ENCODE results near the gene C3orf18. TPM values are rescaled to one million over a fixed set of nuclear protein-coding genes. Genes with fewer than 3 reads are reported as not detected.

C3orf18 gene
- total RNA-seq, 2 donors from 2014 or later = 5.1 to 6.2 TPM

- Mint-ChIP-seq H3K4me1 (ENCODE audit: low read depth in 2 of 2) (peaks cover 14 to 15% of the 10 kb centered on the region in 2 donors), H3K27ac (no peak overlapping the region), H3K27me3 (no peaks in the 10 kb centered on the region)
These were observed 13.3 kb upstream of the C3orf18 start for GRCh38 chr3:50580683-50581458.

GRCh38 chr3:50577348-50577747 lies 9.8 kb upstream of the C3orf18 start:
- Mint-ChIP-seq H3K27me3 (no peaks in the 10 kb centered on the region), H3K27ac (no peak overlapping the region), H3K4me3 (no peak overlapping the region), H3K36me3 (no peaks in the 10 kb centered on the region), H3K4me1 (ENCODE audit: low read depth in 2 of 2) (peaks cover 36 to 40% of the 10 kb centered on the region in 2 donors), H3K9me3 (no peaks in the 10 kb centered on the region)
- DNase-seq (ENCODE audit: low spot score) (no peak), ATAC-seq (no peak)

More at GRCh38 chr3:50580683-50581458, 13.3 kb upstream of the C3orf18 start:
- DNase-seq (ENCODE audit: low spot score) (no peak), ATAC-seq (no peak)
- Mint-ChIP-seq H3K9me3 (no peaks in the 10 kb centered on the region), H3K4me3 (no peak overlapping the region), H3K36me3 (peaks cover 5% of the 10 kb centered on the region)

GRCh38 chr3:50575372-50575771 lies 7.8 kb upstream of the C3orf18 start:
- Mint-ChIP-seq H3K27ac (peak overlapping the region; percentile 86 to 91), H3K27me3 (no peaks in the 10 kb centered on the region), H3K36me3 (no peaks in the 10 kb centered on the region), H3K9me3 (no peaks in the 10 kb centered on the region), H3K4me1 (ENCODE audit: low read depth in 2 of 2) (peaks cover 54 to 55% of the 10 kb centered on the region in 2 donors), H3K4me3 (no peak overlapping the region)
- DNase-seq (ENCODE audit: low spot score) (no peak), ATAC-seq (no peak)

- peak overlapping the region; percentile 77 for H3K4me3 Mint-ChIP-seq
- ATAC-seq = no peak
These were observed 6.9 kb upstream of the C3orf18 start for GRCh38 chr3:50574444-50574831.

GRCh38 chr3:50573566-50574443 lies 6.3 kb upstream of the C3orf18 start:
- Mint-ChIP-seq H3K4me1 (ENCODE audit: low read depth in 2 of 2) (peaks cover 54 to 57% of the 10 kb centered on the region in 2 donors), H3K27me3 (no peaks in the 10 kb centered on the region), H3K27ac (peak overlapping the region; percentile 86 to 91), H3K9me3 (no peaks in the 10 kb centered on the region), H3K36me3 (no peaks in the 10 kb centered on the region), H3K4me3 (peak overlapping the region; percentile 77)
- ATAC-seq (peak; percentile 65 to 68), DNase-seq (ENCODE audit: low spot score) (peak; percentile 80)

More at GRCh38 chr3:50574444-50574831, 6.9 kb upstream of the C3orf18 start:
- Mint-ChIP-seq H3K27ac (peak overlapping the region; percentile 86 to 91), H3K4me1 (ENCODE audit: low read depth in 2 of 2) (peaks cover 58% of the 10 kb centered on the region in 2 donors), H3K9me3 (no peaks in the 10 kb centered on the region), H3K27me3 (no peaks in the 10 kb centered on the region), H3K36me3 (no peaks in the 10 kb centered on the region)
- DNase-seq (ENCODE audit: low spot score) = no peak

- peak; percentile 66 for DNase-seq (ENCODE audit: low spot score)
- H3K27ac Mint-ChIP-seq = peak overlapping the region; percentile 86 to 91
- peak overlapping the region; percentile 77 for H3K4me3 Mint-ChIP-seq
- no peaks in the 10 kb centered on the region for H3K9me3 Mint-ChIP-seq
- no peaks in the 10 kb centered on the region for H3K36me3 Mint-ChIP-seq
- peaks cover 57 to 59% of the 10 kb centered on the region in 2 donors for H3K4me1 Mint-ChIP-seq (ENCODE audit: low read depth in 2 of 2)
- ATAC-seq = peak; percentile 7 to 13
- no peaks in the 10 kb centered on the region for H3K27me3 Mint-ChIP-seq
These were observed 5.3 kb upstream of the C3orf18 start for GRCh38 chr3:50572801-50573371.

- H3K27me3 Mint-ChIP-seq = no peaks in the 10 kb centered on the region
- peak; percentile 35 to 46 for ATAC-seq
- DNase-seq (ENCODE audit: low spot score) = peak; percentile 80
- peak overlapping the region; percentile 77 for H3K4me3 Mint-ChIP-seq
- H3K27ac Mint-ChIP-seq = peak overlapping the region; percentile 86 to 91
- H3K4me1 Mint-ChIP-seq (ENCODE audit: low read depth in 2 of 2) = peaks cover 61 to 62% of the 10 kb centered on the region in 2 donors
- no peaks in the 10 kb centered on the region for H3K36me3 Mint-ChIP-seq
- H3K9me3 Mint-ChIP-seq = no peaks in the 10 kb centered on the region
These were observed 4.6 kb upstream of the C3orf18 start for GRCh38 chr3:50572158-50572557.

GRCh38 chr3:50571486-50571885 lies 3.9 kb upstream of the C3orf18 start:
- Mint-ChIP-seq H3K4me3 (peak overlapping the region; percentile 92), H3K9me3 (no peaks in the 10 kb centered on the region), H3K27ac (peak overlapping the region; percentile 86 to 94), H3K4me1 (ENCODE audit: low read depth in 2 of 2) (peaks cover 63% of the 10 kb centered on the region in 2 donors), H3K27me3 (no peaks in the 10 kb centered on the region), H3K36me3 (no peaks in the 10 kb centered on the region)
- ATAC-seq (no peak), DNase-seq (ENCODE audit: low spot score) (no peak)

- DNase-seq (ENCODE audit: low spot score) = no peak
- H3K36me3 Mint-ChIP-seq = no peaks in the 10 kb centered on the region
- H3K4me1 Mint-ChIP-seq (ENCODE audit: low read depth in 2 of 2) = peaks cover 60 to 66% of the 10 kb centered on the region in 2 donors
- H3K9me3 Mint-ChIP-seq = no peaks in the 10 kb centered on the region
- peak overlapping the region; percentile 92 for H3K4me3 Mint-ChIP-seq
- no peaks in the 10 kb centered on the region for H3K27me3 Mint-ChIP-seq
- peak overlapping the region; percentile 86 to 94 for H3K27ac Mint-ChIP-seq
- ATAC-seq = no peak
These were observed 3.1 kb upstream of the C3orf18 start for GRCh38 chr3:50570508-50571279.

- Mint-ChIP-seq H3K9me3 (no peaks in the 10 kb centered on the region), H3K27me3 (no peaks in the 10 kb centered on the region), H3K4me1 (ENCODE audit: low read depth in 2 of 2) (peaks cover 47 to 53% of the 10 kb centered on the region in 2 donors), H3K36me3 (no peaks in the 10 kb centered on the region), H3K4me3 (peak within 1 kb of the TSS; percentile 92), H3K27ac (peak within 1 kb of the TSS; percentile 86 to 94)
- ATAC-seq (peak; percentile 74 to 83), DNase-seq (ENCODE audit: low spot score) (peak; percentile 98)
These were observed 1.6 kb upstream of the C3orf18 start, which contains the start of gene HEMK1 for GRCh38 chr3:50568947-50569749. HEMK1 (plus strand) TSS chr3:50569522; CDS start chr3:50571105, 1,583 bp downstream.

GRCh38 chr3:50567011-50567385 lies 549 bp downstream of the C3orf18 start:
- H3K27ac Mint-ChIP-seq = no peak overlapping the region

GRCh38 chr3:50564321-50564720 lies 3.2 kb downstream of the C3orf18 start:
- Mint-ChIP-seq H3K27ac (peak overlapping the region in 1 of 2 donors; percentile 8), H3K27me3 (no peaks in the 10 kb centered on the region), H3K9me3 (no peaks in the 10 kb centered on the region), H3K4me1 (ENCODE audit: low read depth in 2 of 2) (peaks cover 11 to 13% of the 10 kb centered on the region in 2 donors), H3K4me3 (no peak overlapping the region), H3K36me3 (no peaks in the 10 kb centered on the region)
- DNase-seq (ENCODE audit: low spot score) (no peak), ATAC-seq (no peak)

More at GRCh38 chr3:50567011-50567385, 549 bp downstream of the C3orf18 start:
- no peaks in the 10 kb centered on the region for H3K36me3 Mint-ChIP-seq
- H3K27me3 Mint-ChIP-seq = no peaks in the 10 kb centered on the region
- peak overlapping the region; percentile 48 for H3K4me3 Mint-ChIP-seq
- ATAC-seq (no peak), DNase-seq (ENCODE audit: low spot score) (no peak)
- no peaks in the 10 kb centered on the region for H3K9me3 Mint-ChIP-seq
- H3K4me1 Mint-ChIP-seq (ENCODE audit: low read depth in 2 of 2) = peaks cover 27 to 32% of the 10 kb centered on the region in 2 donors

All from natural killer cell treated with Interleukin-12 subunit alpha and Interleukin-12 subunit beta and Interleukin-15 and Interleukin-18, amount 100 ng/mL, for 72 hours (primary cell).